Activated T-cell treated with anti-CD3 and anti-CD28 coated beads, Interleukin-2, amount 50 U/mL, for 1 hour (primary cell): ENCODE measurements around the gene DLK1.

Experiments used
- DNase-seq: peaks from one replicate; pipeline ENCODE4 v3.0.0-alpha.2; 2020

The DLK1 gene

DNA sequence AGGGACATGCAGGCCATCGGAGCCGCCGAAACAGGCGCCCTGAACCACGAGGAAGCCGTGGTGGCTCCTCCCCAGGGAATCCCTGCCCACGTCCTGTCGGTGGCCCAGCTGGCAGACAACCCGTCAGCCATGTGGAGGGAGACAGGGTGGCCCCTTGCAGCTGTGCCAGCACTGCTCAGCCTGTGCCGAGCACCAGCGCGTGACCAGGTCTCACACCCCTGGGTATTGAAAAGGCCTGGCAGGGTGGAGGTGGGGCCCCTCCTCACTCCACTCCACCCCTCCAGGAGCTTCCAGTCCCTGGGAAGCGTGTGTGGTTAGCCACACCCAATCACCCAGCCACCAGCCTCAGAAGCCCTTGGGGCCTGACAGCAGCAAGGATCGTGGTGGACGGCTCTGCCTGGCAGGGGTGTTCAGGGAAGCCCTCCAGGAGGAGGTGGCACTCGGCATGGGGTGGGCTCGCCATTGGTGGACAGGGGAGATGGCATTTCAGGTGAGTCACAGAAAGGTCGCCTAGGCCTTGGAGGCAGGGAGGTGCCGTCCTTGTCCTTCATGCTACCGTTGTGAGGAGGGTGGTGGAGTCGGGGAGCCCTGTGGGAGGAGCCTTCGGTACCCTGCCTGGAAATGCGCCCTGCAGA is 12.3 kb upstream of the DLK1 start:
- no peak for DNase-seq

DNA sequence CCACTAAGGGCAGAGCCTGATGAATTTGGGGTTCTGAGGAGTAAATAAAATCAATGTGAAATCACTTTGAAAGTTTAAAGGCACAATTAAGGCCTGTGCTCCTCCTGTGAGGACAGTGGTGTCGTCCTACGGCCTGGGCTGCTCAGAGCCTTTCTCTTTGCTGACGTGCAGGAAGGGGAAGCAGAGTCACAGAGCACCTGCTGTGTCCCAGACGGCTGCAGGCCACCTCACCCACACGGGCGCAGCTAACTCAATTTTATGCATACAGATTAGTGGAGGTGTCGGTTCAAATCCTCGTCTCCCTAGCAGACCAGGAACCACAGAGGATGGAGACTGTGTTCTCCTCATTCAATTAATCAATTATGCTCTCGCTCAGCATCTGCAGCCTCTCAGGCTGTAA is 11.4 kb upstream of the DLK1 start:
- DNase-seq = no peak

DNA sequence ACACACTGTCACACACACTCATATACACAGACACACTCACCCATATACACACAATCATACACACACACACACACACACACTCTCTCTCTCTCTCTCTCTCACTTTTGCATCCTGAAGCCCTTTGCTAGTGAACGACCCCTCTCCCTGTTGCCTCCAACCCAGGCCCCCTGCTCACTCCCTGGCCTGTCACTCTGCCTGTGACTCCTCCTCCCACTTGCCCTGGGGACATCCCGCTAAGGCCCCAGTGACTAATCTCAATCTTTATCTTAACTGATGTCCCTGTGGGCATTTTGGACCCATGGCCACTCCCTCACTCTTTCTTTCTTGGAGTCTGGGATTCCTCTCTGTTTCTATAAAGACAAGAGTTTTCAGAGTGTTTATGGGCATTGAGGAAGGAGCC is 10.9 kb upstream of the DLK1 start:
- no peak for DNase-seq

DNA sequence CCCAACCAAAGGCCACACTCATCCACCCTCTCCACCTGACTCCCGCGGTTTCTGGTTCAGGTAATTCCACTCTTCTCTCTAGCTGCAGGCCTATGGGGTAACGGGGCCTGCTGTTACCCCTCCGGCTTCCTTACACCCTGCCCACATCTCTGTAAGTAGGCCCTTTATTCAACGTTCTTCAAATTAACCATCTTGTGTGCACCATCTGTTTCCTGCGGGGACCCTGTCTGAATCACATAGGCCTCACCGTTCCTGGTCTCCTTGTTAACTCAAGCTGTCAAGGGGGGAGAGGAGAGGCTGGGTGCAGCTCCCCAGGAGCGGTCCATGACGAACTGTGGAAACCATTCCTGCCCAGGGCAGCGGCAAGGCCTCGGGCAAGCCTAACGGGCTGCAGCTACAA is 9.3 kb upstream of the DLK1 start:
- no peak for DNase-seq

DNA sequence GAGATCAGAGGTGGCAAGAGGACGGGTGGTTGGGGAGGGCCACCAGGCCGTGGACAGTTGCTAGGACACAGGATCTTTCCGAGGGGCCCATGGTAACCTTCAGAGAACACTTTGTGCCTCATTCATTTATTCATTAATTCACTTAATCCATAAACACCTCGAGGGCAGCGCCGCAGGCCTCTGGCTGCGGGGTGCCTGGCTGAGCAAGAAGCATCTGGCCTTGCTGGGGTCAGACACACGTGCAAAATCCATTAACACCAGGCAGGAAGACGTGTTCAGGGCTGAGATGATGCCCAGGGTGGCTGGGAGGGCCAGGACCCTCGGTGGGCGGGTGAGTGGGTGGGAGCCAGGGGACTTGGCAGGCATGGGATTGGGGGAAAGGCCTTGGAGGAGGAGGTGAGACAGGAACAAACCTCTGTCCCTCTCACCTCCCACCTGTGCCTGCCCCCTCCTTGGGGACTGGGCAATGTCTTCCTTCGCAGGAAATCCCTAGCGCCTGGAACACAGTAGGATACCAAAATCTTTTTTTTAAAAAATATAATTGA is 6.6 kb upstream of the DLK1 start:
- DNase-seq = no peak

DNA sequence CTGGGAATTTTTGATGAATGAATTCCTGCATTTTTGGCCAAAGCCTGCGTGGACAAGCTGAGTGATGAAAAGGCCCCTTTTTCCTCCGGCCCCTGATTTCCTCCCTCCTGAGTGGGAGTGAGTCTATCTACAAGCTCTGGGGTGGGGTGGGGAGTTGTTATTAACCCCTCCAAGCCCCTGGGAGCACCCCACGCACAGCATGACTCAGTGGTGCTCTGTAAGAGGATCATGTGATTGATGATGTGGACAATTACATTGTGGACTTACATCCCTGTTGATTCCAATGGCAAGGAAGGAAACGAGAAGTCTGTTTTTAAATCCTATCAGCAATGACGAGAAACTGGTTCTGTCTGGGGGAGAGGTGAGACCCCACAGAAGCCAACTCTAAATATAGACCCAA is 5.1 kb upstream of the DLK1 start:
- no peak for DNase-seq

DNA sequence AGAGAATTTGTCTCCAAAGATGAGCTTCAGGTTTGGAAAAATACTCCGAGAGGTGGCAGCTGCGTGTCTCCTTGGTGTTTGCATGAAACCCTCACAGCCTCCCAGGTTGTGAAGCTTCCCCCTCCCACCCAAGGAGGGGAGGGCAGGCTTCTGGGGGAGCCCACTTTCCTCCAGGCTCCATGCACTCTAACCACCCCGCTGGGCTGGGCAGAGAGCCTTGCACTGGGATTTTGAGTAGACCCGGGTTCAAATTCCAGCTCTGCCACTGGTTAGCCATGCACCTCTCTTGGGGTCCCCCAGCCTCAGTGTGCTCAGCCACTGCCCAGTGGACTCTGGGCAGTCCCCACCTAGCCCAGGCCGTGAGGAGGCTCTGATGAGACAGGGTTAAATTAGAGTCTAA is 4.3 kb upstream of the DLK1 start:
- DNase-seq = no peak

DNA sequence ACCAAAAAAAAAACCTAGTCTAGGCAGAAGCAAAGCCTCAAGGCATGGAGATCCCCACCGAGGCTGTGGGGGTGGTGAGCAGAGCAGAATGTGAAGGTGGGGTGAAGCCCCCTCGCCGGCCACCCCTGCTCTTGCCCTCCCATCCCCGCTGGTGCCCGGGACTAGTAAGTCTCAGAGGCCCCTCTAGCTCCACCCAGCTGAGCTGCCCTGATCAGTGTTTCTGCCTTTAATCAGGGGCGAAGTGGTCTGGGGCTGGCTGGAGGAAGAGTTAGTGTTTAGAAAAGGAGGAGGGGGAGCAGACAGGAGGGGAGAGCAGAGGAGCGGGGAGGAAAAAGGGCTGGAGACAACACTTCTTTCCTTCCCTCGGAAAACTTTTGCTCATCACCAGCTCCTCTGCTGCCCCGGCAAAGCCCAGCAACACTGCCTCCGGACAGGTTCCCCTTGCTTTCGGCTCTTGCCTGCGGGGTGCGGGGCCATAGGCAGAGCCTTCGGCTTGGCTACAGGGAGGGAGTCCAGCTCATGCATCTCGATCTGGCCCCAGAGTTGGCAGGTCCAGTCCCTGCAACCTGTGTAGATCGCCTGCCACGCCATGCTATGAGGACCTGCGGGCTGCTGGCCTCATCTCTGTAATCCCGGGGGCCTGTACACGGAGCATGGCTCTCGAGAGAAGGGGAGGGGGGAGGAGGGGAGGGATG is 3.4 kb upstream of the DLK1 start:
- DNase-seq = no peak

DNA sequence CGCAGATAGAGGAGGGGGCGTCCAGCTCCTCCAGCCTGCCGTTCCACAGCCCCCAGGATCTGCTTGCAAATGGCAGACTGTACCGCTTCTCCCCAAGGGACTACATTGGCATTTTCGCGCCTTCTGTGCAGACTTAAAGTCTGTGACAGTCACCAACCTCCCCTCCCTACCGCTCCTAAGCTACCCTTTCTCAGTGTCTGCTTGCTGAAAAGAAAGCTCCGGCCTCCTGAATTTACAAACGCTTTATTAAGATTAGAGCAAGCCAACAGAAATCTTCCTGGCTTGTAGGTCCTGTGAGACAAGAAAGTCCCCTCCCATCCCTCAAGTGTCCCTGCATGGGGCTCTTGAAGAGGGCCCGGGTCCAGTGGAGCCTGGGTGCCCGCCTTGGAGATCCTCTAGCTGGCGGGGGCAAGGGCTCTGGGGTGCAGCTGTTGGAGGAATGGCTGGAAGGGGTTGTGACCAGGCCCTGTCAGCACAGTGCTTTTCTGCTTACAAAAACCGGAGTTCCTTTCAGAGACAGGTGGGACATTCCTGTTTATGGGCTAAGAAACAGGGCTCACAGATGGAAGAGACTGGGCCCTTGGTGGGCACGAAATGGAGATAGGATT is 2.8 kb upstream of the DLK1 start:
- no peak for DNase-seq

DNA sequence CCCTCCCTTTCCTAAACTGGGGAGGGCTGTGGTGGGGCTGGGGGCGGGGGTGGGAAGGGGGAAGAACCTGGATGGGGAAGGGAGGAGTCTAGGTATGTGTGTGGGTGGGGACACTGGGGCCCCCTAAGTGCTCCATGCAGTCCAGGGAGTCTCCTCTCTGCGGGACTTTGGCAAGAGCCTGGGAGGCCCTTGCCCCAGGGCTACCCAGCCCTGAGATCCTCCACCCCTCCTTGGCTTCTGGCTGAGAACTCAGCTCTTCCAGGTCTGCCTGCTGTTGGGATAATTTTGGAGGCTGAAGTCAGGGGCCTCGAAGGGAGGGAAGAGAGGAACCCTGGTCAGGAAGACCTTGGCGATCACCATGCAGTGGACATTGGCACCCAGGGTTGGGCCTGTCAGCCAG is 2.2 kb upstream of the DLK1 start:
- no peak for DNase-seq

DNA sequence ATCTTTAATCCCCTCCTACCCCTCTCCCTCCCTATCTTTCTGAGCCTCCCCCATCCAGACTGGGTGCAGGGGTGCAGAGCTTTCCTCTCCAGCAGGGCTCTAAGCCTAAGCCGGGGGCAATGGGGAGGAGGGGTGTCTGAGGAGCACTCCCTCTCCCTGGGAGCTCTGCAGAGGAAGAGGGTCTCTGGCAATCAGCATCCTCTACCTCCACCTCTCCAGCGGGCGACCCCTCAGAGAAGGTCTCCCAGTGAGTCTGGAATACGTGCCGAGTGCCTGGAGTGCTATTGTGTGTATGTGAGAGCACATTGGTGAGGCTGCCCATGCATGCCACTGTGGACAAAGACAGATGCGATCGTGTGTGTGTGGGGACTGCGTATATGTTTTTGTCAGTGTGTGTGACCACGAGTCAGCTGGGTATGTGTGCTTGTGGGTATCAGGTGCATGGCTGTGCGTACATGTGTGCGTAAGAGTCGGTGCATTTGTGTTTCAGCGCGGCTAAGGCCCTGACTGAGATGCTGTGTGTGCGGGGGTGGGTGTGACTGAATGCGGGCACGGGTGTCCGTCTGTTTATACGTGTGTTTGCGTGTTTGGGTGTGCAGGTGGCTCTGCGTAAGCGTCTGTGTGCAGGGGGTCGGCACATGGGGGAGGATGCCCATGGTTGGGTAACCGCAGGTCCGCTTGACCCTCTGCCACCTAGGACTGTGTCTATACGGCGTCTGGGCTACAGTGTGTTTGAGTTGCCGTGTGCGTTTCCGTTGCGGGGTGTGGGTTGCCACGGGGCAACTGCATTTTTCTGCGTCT is 905 bp upstream of the DLK1 start:
- no peak for DNase-seq

DNA sequence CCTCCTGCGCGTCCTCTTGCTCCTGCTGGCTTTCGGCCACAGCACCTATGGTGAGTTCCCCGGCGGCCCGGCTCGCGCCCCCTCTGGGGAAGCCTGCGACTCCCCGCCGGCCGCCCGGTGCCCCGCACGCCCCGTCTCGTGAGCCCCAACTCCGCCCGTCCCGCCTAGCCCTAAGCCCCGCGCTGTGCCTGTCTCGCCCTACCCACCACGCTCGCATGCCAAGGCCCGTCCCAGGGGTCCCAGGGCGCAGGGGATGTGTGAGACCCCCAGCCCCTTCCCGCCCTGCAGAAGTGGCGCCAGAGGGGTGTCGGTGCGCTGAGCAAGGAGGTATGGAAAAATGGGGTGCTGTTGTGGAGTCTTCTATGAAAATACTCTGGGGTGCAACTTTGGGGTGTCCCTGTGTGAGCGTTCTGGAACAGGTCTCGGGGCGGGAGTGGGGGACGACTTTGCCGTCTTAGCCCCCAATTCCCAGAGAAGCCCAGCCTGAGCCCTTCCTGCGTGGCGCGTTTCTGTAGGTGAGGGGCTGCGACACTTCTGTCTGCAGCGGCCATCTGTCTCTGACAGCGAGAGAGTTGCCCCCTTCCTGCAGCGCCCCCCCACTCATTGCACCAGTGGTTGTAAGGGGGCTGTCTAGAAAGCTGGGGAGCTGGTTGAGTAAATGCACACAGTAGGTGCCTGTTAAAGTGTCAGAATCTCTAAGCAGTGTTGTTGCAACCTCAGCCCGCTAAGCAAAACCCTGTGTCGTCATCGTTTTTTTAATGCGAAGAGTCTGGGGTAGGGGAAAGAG is 587 bp downstream of the DLK1 start:
- no peak for DNase-seq

DNA sequence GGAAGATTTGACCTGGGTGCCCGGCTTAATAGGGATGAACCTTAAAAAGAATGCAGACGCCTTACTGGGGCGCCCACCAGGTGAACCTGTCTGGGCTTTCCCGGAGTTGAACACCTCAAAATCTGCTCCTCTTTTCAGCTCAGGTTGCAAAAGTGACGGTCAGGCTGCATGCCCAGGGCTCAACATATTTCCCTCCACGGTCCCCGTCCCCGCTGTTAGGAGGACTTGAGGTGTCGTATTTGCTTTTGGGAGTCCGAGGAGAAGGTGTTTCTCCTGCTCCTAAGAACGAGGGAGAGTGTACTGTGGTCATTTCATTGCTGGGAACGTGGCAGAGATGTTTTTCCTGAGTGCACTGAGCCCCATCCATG is 1.2 kb downstream of the DLK1 start:
- no peak for DNase-seq

DNA sequence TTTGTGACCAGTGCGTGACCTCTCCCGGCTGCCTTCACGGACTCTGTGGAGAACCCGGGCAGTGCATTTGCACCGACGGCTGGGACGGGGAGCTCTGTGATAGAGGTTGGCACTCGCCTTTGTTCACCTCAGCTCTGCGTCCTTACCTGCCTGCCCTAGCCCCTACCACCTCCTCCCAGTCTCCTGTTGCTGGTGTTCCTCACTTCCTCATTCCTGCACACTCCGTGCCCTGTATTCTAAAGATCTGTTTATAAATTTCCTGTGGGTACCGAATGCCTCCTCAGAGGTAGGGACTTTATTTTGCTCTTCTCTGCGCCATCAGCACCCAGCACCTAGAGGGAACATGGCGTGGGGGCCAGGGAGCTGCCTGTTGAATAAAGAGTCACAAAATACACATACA is 2.3 kb downstream of the DLK1 start:
- no peak for DNase-seq

DNA sequence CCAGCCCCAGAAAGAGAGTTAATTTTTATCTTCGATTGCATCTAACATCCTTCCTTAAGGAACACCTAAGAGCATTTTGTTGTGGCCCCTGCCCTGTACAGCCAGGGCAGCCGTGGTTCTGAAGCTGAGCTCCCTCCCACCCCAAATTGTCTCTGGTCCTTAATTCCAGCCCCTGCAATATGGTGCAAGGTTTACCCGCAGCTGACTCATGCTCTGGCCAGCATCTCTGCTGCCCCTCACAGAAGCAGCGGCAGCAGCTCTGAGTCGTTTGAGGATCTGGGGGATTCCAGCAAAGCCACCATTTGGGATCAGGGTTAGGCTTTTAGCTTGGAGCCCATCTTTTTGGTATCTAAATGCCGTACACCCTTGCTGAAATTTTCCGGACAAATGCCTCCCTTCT is 3.3 kb downstream of the DLK1 start:
- DNase-seq = no peak

DNA sequence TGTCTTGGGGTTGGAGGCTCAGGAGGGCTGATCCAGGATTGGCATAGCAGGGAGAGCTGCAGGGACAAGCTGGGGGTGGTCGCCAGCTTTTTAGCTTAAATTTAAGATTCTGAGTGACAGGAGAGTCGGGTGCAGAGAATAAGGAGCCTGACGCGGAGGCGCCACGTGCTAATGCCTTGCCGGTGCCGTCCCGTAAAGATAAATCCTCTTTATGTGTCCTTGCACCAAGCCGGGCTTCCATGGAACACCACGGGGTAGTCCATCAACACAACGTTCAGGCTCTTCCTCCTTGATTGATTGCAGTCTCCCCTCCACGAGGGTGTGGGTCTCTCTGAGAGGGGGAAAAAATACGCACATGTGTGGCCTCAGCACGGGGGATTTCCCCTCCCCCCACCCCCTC is 3.9 kb downstream of the DLK1 start:
- no peak for DNase-seq

DNA sequence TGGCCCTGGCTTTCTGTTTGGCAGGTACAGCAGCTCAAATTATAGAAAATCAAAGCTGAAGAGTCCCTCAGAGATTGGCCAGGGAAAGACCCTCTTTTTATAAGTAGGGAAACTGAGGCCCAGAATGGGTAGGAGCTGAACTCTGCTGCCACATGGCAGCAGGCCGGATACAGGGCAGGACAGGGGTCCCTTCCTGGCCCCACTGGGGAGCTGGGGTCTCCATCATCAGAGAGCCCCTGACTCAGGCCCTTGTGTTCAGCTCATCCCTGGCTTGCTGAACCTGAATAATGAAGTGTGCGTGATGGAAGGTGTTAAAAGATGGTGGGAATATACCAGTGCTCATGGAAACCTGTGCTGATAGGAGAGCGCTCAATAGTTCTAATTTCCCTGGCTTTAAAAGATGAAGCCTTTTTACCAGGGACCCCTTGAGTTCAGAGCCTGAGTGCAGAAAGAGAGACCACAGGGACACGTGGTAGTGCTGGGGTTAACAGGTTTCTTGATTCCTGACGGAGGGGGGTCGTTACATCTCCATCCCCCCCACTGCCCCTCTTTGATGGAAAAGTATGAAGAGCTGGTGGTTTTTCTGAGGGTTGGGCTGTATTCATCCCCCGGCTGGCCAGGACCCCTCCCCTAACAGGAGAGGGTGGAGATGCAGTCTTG is 4.4 kb downstream of the DLK1 start:
- no peak for DNase-seq

DNA sequence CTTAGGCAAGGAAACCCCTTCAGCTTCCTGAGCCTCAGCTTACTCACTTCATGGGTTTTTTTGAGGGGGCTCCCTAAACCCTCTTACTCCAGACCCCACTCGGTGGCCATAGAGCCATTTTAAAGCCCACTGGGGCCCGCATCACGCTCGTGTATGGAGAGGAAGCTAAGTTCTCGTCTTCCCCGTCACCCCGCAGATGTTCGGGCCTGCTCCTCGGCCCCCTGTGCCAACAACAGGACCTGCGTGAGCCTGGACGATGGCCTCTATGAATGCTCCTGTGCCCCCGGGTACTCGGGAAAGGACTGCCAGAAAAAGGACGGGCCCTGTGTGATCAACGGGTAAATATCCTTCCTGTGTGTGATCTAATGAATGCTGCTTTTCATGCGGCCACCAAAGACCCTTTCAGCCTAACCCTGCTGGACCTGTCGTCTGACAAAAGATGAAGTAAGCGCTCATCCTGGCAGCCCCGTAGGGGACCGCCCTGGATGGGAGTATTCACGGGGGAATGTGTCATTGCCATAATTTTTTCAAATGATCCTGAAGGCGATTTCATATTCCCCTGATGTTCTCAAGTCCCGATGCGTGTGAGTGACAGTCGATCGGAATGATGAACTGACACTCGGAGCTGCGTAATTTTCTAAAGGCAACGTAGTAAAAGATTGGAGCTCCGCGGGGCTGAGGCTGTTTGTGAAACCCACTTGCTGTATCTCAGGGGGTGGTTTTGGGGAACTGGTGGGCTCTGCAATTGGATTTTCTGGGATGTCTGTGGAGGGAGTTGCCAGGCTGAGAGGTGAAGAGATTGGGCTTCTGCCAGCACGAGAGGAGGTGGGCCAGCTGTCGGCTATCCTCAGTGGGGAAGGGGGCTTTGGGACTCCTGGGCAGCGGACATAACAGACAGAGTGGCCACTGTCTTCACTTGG is 5.4 kb downstream of the DLK1 start:
- no peak for DNase-seq

DNA sequence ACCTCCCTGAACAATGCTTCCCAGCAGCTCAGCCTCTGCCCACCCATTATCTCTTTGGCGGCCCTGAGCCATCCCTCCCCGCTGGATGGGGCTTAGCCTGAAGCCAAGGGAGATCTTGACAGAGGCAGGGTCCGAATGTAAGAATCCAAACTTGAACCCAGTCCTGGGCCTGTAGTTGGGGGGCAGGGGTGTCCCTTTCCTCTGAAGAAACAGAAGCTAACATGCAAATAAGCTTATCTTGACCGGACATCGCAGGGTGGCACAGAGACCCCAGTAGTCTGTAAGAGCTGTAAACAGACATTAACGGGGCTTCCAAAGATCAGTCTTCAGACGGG is 6.0 kb downstream of the DLK1 start:
- DNase-seq = no peak

DNA sequence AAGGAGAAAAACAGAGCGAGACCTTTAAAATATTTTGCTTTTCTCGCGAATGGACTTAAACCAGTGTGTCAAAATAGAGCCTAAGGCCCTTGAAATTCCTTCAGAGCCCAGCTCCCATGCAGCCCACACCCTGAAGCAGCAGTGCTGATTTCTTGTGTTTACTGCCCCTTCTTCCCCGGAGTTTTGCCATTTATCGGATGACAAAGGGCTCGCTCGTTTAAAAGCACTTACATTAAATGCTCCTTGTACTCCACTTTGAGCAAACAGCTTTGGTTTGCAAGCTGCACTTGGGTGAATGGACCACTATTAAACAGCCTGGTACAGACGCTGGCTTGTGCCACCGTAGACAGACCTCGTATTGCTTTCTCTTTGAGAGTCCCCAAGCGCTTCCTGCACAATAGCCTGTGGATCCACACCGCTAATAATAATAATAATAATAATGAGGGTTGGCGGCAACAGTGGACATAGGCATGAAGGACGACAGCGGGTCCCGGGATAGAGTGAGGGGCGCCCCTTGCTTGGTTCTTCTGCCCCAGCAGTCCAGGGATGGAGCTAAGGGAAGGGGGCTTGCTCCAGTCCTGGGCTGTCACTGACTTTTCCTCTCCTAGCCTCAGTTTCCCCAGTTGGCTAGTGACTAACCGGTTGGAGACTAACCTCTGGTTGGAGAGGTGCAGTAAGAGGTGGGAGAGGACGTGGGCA is 6.6 kb downstream of the DLK1 start:
- DNase-seq = no peak
